Activated CD8-positive, alpha-beta memory T cell treated with anti-CD3 and anti-CD28 coated beads for 36 hours (primary cell): ENCODE results near the gene LRP2. TPM values are rescaled to one million over a fixed set of nuclear protein-coding genes. Genes with fewer than 3 reads are reported as not detected.

Experiments
- CTCF ChIA-PET: fragments of 350-600 bp; sonication (Branson Sonifier 250); formaldehyde crosslinking; loops from one replicate; lab custom pipeline; 2021; ENCODE audit warnings: antibody characterized with exemption; lab: Charles Lee
- POLR2A ChIA-PET: fragments of 350-600 bp; sonication (Branson Sonifier 250); formaldehyde crosslinking; loops from one replicate; lab custom pipeline; 2021; ENCODE audit warnings: antibody characterized with exemption; lab: Charles Lee
- total RNA-seq, 2 experiments: library from RNA; stranded (reverse); gene quantifications; one replicate each; pipeline ENCODE4 v1.2.3, GENCODE V29; 2021

The LRP2 gene
- total RNA-seq, 2 experiments from 2014 or later: 0.08 to 0.17 TPM

GRCh38 chr2:169200756-169201155, 161.6 kb downstream of the LRP2 start:
- ChIA-PET CTCF (no interaction called here), POLR2A (no interaction called here)

GRCh38 chr2:169193618-169194017, 168.7 kb downstream of the LRP2 start:
- POLR2A ChIA-PET: no interaction called here

GRCh38 chr2:169190197-169190775, 172.0 kb downstream of the LRP2 start:
- ChIA-PET CTCF (no interaction called here), POLR2A (no interaction called here)

More at GRCh38 chr2:169193618-169194017, 168.7 kb downstream of the LRP2 start:
- CTCF ChIA-PET: no interaction called here

GRCh38 chr2:169189132-169189531, 173.2 kb downstream of the LRP2 start:
- POLR2A ChIA-PET: no interaction called here
- CTCF ChIA-PET: no interaction called here

- ChIA-PET POLR2A (no interaction called here), CTCF (no interaction called here)
These were observed 176.6 kb downstream of the LRP2 start for GRCh38 chr2:169185711-169186110.

GRCh38 chr2:169184074-169184473, 178.3 kb downstream of the LRP2 start:
- CTCF ChIA-PET: no interaction called here

GRCh38 chr2:169182573-169182972, 179.8 kb downstream of the LRP2 start:
- POLR2A ChIA-PET: no interaction called here
- CTCF ChIA-PET: no interaction called here

More at GRCh38 chr2:169184074-169184473, 178.3 kb downstream of the LRP2 start:
- POLR2A ChIA-PET: no interaction called here

GRCh38 chr2:169178804-169179390, 183.4 kb downstream of the LRP2 start:
- CTCF ChIA-PET: no interaction called here
- POLR2A ChIA-PET: no interaction called here

- ChIA-PET CTCF (no interaction called here), POLR2A (no interaction called here)
These were observed 184.0 kb downstream of the LRP2 start for GRCh38 chr2:169178364-169178763.

GRCh38 chr2:169175112-169175511, 187.2 kb downstream of the LRP2 start:
- CTCF ChIA-PET: no interaction called here
- POLR2A ChIA-PET: no interaction called here

- POLR2A ChIA-PET: no interaction called here
- CTCF ChIA-PET: no interaction called here
These were observed 188.5 kb downstream of the LRP2 start for GRCh38 chr2:169173876-169174275.

GRCh38 chr2:169172914-169173313, 189.4 kb downstream of the LRP2 start:
- CTCF ChIA-PET: no interaction called here
- POLR2A ChIA-PET: no interaction called here

GRCh38 chr2:169172151-169172735, 190.1 kb downstream of the LRP2 start:
- POLR2A ChIA-PET: no interaction called here
- CTCF ChIA-PET: no interaction called here

GRCh38 chr2:169165791-169166190, 196.5 kb downstream of the LRP2 start:
- POLR2A ChIA-PET: no interaction called here

GRCh38 chr2:169164311-169164710, 198.0 kb downstream of the LRP2 start:
- ChIA-PET POLR2A (no interaction called here), CTCF (no interaction called here)

More at GRCh38 chr2:169165791-169166190, 196.5 kb downstream of the LRP2 start:
- CTCF ChIA-PET: no interaction called here

GRCh38 chr2:169162613-169163012, 199.7 kb downstream of the LRP2 start:
- CTCF ChIA-PET: interaction anchor here (0.5 kb wide), 1 partner anchor 251 kb away, joined by 3 read pairs; no protein-coding TSS in a partner anchor
- POLR2A ChIA-PET: no interaction called here

GRCh38 chr2:169160926-169161481, 201.3 kb downstream of the LRP2 start:
- POLR2A ChIA-PET: no interaction called here
- CTCF ChIA-PET: interaction anchor here (0.6 kb wide), 1 partner anchor 770 kb away, joined by 3 read pairs; no protein-coding TSS in a partner anchor

- CTCF ChIA-PET: no interaction called here
- POLR2A ChIA-PET: no interaction called here
These were observed 202.6 kb downstream of the LRP2 start for GRCh38 chr2:169159686-169160085.

GRCh38 chr2:169158874-169159273, 203.5 kb downstream of the LRP2 start:
- CTCF ChIA-PET: no interaction called here
- POLR2A ChIA-PET: no interaction called here

- CTCF ChIA-PET: no interaction called here
- POLR2A ChIA-PET: no interaction called here
These were observed 216.1 kb downstream of the LRP2 start for GRCh38 chr2:169146220-169146619.

- ChIA-PET CTCF (interaction anchor here (0.8 to 1.7 kb wide), 3 partner anchors 13 to 176 kb away, joined by 3 to 6 read pairs (median 5); no protein-coding TSS in a partner anchor), POLR2A (no interaction called here)
These were observed 218.3 kb downstream of the LRP2 start for GRCh38 chr2:169143998-169144397.
